ENCODE measurements around the gene KTN1.

KTN1 gene

GRCh38 chr14:55547650-55548315, 32.2 kb upstream of the KTN1 start:
- H3K4me3 Mint-ChIP-seq: no peak overlapping the region
- ATAC-seq (ENCODE audit: low read depth): no peak
- DNase-seq (ENCODE audit: low spot score in 2 of 2): no peak
- H3K9me3 Mint-ChIP-seq: no peaks in the 10 kb centered on the region
- peaks cover 11% of the 10 kb centered on the region for H3K4me1 Mint-ChIP-seq
- no peak overlapping the region for H3K27ac Mint-ChIP-seq
- no peaks in the 10 kb centered on the region for H3K27me3 Mint-ChIP-seq
- no peaks in the 10 kb centered on the region for H3K36me3 Mint-ChIP-seq

- H3K36me3 Mint-ChIP-seq: peaks cover 5% of the 10 kb centered on the region
Measured at GRCh38 chr14:55553791-55554190, 26.2 kb upstream of the KTN1 start.

GRCh38 chr14:55556929-55557623, 22.9 kb upstream of the KTN1 start:
- DNase-seq (ENCODE audit: low spot score in 2 of 2): no peak
- no peaks in the 10 kb centered on the region for H3K4me1 Mint-ChIP-seq
- no peak overlapping the region for H3K27ac Mint-ChIP-seq
- H3K9me3 Mint-ChIP-seq: peaks cover 5% of the 10 kb centered on the region
- H3K4me3 Mint-ChIP-seq: no peak overlapping the region
- H3K36me3 Mint-ChIP-seq: peaks cover 10% of the 10 kb centered on the region
- no peaks in the 10 kb centered on the region for H3K27me3 Mint-ChIP-seq
- no peak for ATAC-seq (ENCODE audit: low read depth)

More at GRCh38 chr14:55553791-55554190, 26.2 kb upstream of the KTN1 start:
- DNase-seq (ENCODE audit: low spot score in 2 of 2) (no peak), ATAC-seq (ENCODE audit: low read depth) (no peak)
- Mint-ChIP-seq H3K4me1 (no peaks in the 10 kb centered on the region), H3K27me3 (no peaks in the 10 kb centered on the region), H3K9me3 (peaks cover 5% of the 10 kb centered on the region), H3K4me3 (no peak overlapping the region), H3K27ac (no peak overlapping the region)

GRCh38 chr14:55562135-55562534, 17.9 kb upstream of the KTN1 start:
- peaks cover 5% of the 10 kb centered on the region for H3K36me3 Mint-ChIP-seq
- ATAC-seq (ENCODE audit: low read depth): no peak
- H3K27ac Mint-ChIP-seq: no peak overlapping the region
- no peaks in the 10 kb centered on the region for H3K27me3 Mint-ChIP-seq
- no peak overlapping the region for H3K4me3 Mint-ChIP-seq
- DNase-seq (ENCODE audit: low spot score in 2 of 2): no peak
- H3K4me1 Mint-ChIP-seq: no peaks in the 10 kb centered on the region
- no peaks in the 10 kb centered on the region for H3K9me3 Mint-ChIP-seq

- H3K27ac Mint-ChIP-seq: no peak overlapping the region
- H3K4me1 Mint-ChIP-seq: peaks cover 4% of the 10 kb centered on the region
- no peaks in the 10 kb centered on the region for H3K36me3 Mint-ChIP-seq
- no peak overlapping the region for H3K4me3 Mint-ChIP-seq
- DNase-seq (ENCODE audit: low spot score in 2 of 2): no peak
- ATAC-seq (ENCODE audit: low read depth): no peak
- H3K27me3 Mint-ChIP-seq: no peaks in the 10 kb centered on the region
- H3K9me3 Mint-ChIP-seq: no peaks in the 10 kb centered on the region
Measured at GRCh38 chr14:55568618-55569017, 11.4 kb upstream of the KTN1 start.

GRCh38 chr14:55571125-55571889, 8.7 kb upstream of the KTN1 start:
- no peaks in the 10 kb centered on the region for H3K27me3 Mint-ChIP-seq
- ATAC-seq (ENCODE audit: low read depth): peak; percentile 69
- DNase-seq (ENCODE audit: low spot score in 2 of 2): no peak
- H3K9me3 Mint-ChIP-seq: no peaks in the 10 kb centered on the region
- no peaks in the 10 kb centered on the region for H3K36me3 Mint-ChIP-seq
- H3K4me1 Mint-ChIP-seq: peaks cover 4% of the 10 kb centered on the region
- peak overlapping the region; percentile 1 for H3K4me3 Mint-ChIP-seq
- peak overlapping the region; percentile 12 for H3K27ac Mint-ChIP-seq

- no peak for DNase-seq (ENCODE audit: low spot score in 2 of 2)
- no peak for ATAC-seq (ENCODE audit: low read depth)
Measured at GRCh38 chr14:55572578-55572977, 7.4 kb upstream of the KTN1 start.

GRCh38 chr14:55574988-55575387, 5.0 kb upstream of the KTN1 start:
- peaks cover 2% of the 10 kb centered on the region for H3K36me3 Mint-ChIP-seq
- no peaks in the 10 kb centered on the region for H3K9me3 Mint-ChIP-seq
- H3K27me3 Mint-ChIP-seq: no peaks in the 10 kb centered on the region
- H3K27ac Mint-ChIP-seq: no peak overlapping the region
- no peak for ATAC-seq (ENCODE audit: low read depth)
- H3K4me3 Mint-ChIP-seq: no peak overlapping the region
- peaks cover 6% of the 10 kb centered on the region for H3K4me1 Mint-ChIP-seq
- no peak for DNase-seq (ENCODE audit: low spot score in 2 of 2)

More at GRCh38 chr14:55572578-55572977, 7.4 kb upstream of the KTN1 start:
- no peaks in the 10 kb centered on the region for H3K27me3 Mint-ChIP-seq
- H3K27ac Mint-ChIP-seq: no peak overlapping the region
- no peak overlapping the region for H3K4me3 Mint-ChIP-seq
- no peaks in the 10 kb centered on the region for H3K36me3 Mint-ChIP-seq
- H3K9me3 Mint-ChIP-seq: no peaks in the 10 kb centered on the region
- peaks cover 4% of the 10 kb centered on the region for H3K4me1 Mint-ChIP-seq

- Mint-ChIP-seq H3K36me3 (peaks cover 2% of the 10 kb centered on the region), H3K27ac (no peak overlapping the region)
- no peak for ATAC-seq (ENCODE audit: low read depth)
Measured at GRCh38 chr14:55577229-55577628, 2.8 kb upstream of the KTN1 start.

GRCh38 chr14:55578511-55578910, 1.5 kb upstream of the KTN1 start:
- H3K4me3 Mint-ChIP-seq: peak overlapping the region; percentile 27
- H3K27ac Mint-ChIP-seq: peak overlapping the region; percentile 91
- no peak for ATAC-seq (ENCODE audit: low read depth)
- H3K27me3 Mint-ChIP-seq: no peaks in the 10 kb centered on the region
- H3K9me3 Mint-ChIP-seq: no peaks in the 10 kb centered on the region
- H3K36me3 Mint-ChIP-seq: peaks cover 2% of the 10 kb centered on the region
- H3K4me1 Mint-ChIP-seq: peaks cover 12% of the 10 kb centered on the region
- DNase-seq (ENCODE audit: low spot score in 2 of 2): no peak

More at GRCh38 chr14:55577229-55577628, 2.8 kb upstream of the KTN1 start:
- no peaks in the 10 kb centered on the region for H3K27me3 Mint-ChIP-seq
- H3K4me3 Mint-ChIP-seq: no peak overlapping the region
- peaks cover 12% of the 10 kb centered on the region for H3K4me1 Mint-ChIP-seq
- H3K9me3 Mint-ChIP-seq: no peaks in the 10 kb centered on the region
- no peak for DNase-seq (ENCODE audit: low spot score in 2 of 2)

GRCh38 chr14:55580470-55581341, 699 bp downstream of the KTN1 start:
- DNase-seq (ENCODE audit: low spot score in 2 of 2): peak; percentile 25 to 63
- H3K4me3 Mint-ChIP-seq: peak overlapping the region; percentile 84
- H3K27me3 Mint-ChIP-seq: no peaks in the 10 kb centered on the region

GRCh38 chr14:55581342-55581771, 1.4 kb downstream of the KTN1 start:
- DNase-seq (ENCODE audit: low spot score in 2 of 2): no peak
- H3K4me3 Mint-ChIP-seq: peak overlapping the region; percentile 84
- peaks cover 2% of the 10 kb centered on the region for H3K36me3 Mint-ChIP-seq
- H3K4me1 Mint-ChIP-seq: peaks cover 20% of the 10 kb centered on the region
- no peaks in the 10 kb centered on the region for H3K27me3 Mint-ChIP-seq
- H3K9me3 Mint-ChIP-seq: no peaks in the 10 kb centered on the region
- peak overlapping the region; percentile 36 for H3K27ac Mint-ChIP-seq
- no peak for ATAC-seq (ENCODE audit: low read depth)

More at GRCh38 chr14:55580470-55581341, 699 bp downstream of the KTN1 start:
- Mint-ChIP-seq H3K36me3 (peaks cover 2% of the 10 kb centered on the region), H3K4me1 (peaks cover 14% of the 10 kb centered on the region), H3K9me3 (no peaks in the 10 kb centered on the region), H3K27ac (peak overlapping the region; percentile 36)
- peak; percentile 50 for ATAC-seq (ENCODE audit: low read depth)

GRCh38 chr14:55582746-55583145, 2.7 kb downstream of the KTN1 start:
- peaks cover 30% of the 10 kb centered on the region for H3K4me1 Mint-ChIP-seq
- ATAC-seq (ENCODE audit: low read depth): peak; percentile 23
- peak overlapping the region; percentile 29 for H3K4me3 Mint-ChIP-seq
- peak in 1 of 2 donors; percentile 4 for DNase-seq (ENCODE audit: low spot score in 2 of 2)
- no peaks in the 10 kb centered on the region for H3K27me3 Mint-ChIP-seq
- no peak overlapping the region for H3K27ac Mint-ChIP-seq
- H3K9me3 Mint-ChIP-seq: no peaks in the 10 kb centered on the region
- peaks cover 2% of the 10 kb centered on the region for H3K36me3 Mint-ChIP-seq
